K562 (cell line): ENCODE measurements around the gene RPL18A. TPM values are rescaled to one million over a fixed set of nuclear protein-coding genes. Genes with fewer than 3 reads are reported as not detected.

Experiments
- BRF1 ChIP-seq: IDR thresholded peaks from 3 replicates; pipeline ENCODE4 v1.6.1; 2011; ENCODE audit warnings: borderline replicate concordance, mild to moderate bottlenecking; ENCODE audit not compliant: insufficient read length; ENCODE audit errors: extremely low read depth
- E2F1 ChIP-seq: sonication (generic); formaldehyde crosslinking; IDR thresholded peaks from 2 replicates; pipeline ENCODE4 v1.8.1; 2023; ENCODE audit warnings: mild to moderate bottlenecking, missing genetic modification reagents, moderate library complexity
- MBD1 ChIP-seq: fragments of 250-450 bp; sonication (Bioruptor Pico); IDR thresholded peaks from 2 replicates; pipeline ENCODE4 v1.8.0; 2022; ENCODE audit warnings: inconsistent platforms
- MTA3 ChIP-seq: fragments of 450-650 bp; formaldehyde crosslinking; IDR thresholded peaks from 2 replicates; pipeline ENCODE4 v1.6.1; 2017; ENCODE audit warnings: mild to moderate bottlenecking, borderline replicate concordance
- NFIX ChIP-seq: fragments of 250-450 bp; sonication (Bioruptor Pico); IDR thresholded peaks from 2 replicates; pipeline ENCODE4 v1.4.0; 2020; ENCODE audit warnings: low read depth, mild to moderate bottlenecking, moderate library complexity
- NR2C1 ChIP-seq, 2 experiments: fragments of 450-650 bp; IDR thresholded peaks; 2 replicates each; pipeline ENCODE4 v1.6.1; 2017; ENCODE audit warnings: mild to moderate bottlenecking in 2 of 2, antibody characterized with exemption in 1 of 2, inconsistent platforms in 1 of 2, missing compliant biosample characterization in 1 of 2, missing genetic modification characterization in 1 of 2
- PRDM10 ChIP-seq: fragments of 450-650 bp; IDR thresholded peaks from 2 replicates; pipeline ENCODE4 v1.6.1; 2018; ENCODE audit not compliant: partially characterized antibody
- RAD21 ChIP-seq, 2 experiments: fragments of 250-450 bp in 1 of 2; fragments of 450-650 bp in 1 of 2; sonication (Bioruptor Pico) in 1 of 2; formaldehyde crosslinking in 1 of 2; IDR thresholded peaks in 1 of 2; conservative IDR thresholded peaks in 1 of 2; 2 replicates each; pipeline versions ENCODE4 v1.4.0 to v1.8.0; 2020 to 2022; ENCODE audit warnings: mild to moderate bottlenecking in 2 of 2, moderate library complexity in 1 of 2
- TAF9B ChIP-seq: fragments of 450-650 bp; IDR thresholded peaks from 2 replicates; pipeline ENCODE4 v1.6.1; 2018; ENCODE audit warnings: mild to moderate bottlenecking; ENCODE audit not compliant: partially characterized antibody
- USF1 ChIP-seq: sonication (generic); formaldehyde crosslinking; IDR thresholded peaks from 2 replicates; pipeline ENCODE4 v1.9.0; 2022; ENCODE audit warnings: mild to moderate bottlenecking, missing genetic modification reagents
- ZMIZ1 ChIP-seq, 2 experiments: fragments of 150-350 bp in 1 of 2; IDR thresholded peaks; 2 replicates each; pipeline ENCODE4 v1.6.1; 2012 to 2016; ENCODE audit warnings: low read depth in 2 of 2, low read length in 2 of 2, mild to moderate bottlenecking in 1 of 2, moderate library complexity in 1 of 2
- ZZZ3 ChIP-seq: fragments of 450-650 bp; IDR thresholded peaks from 2 replicates; pipeline ENCODE4 v1.6.1; 2016; ENCODE audit warnings: antibody characterized with exemption, mild to moderate bottlenecking, moderate library complexity
- polyA plus RNA-seq, 8 experiments: library from polyadenylated mRNA; depleted of rRNA in 4 of 8; stranded (reverse) in 5 of 8; unstranded in 3 of 8; fragments of >200 nt; fragmentation: Nextera tagmentation in 2 of 8; fragmentation: Illumina TruSeq in 1 of 8; extraction: Ambion mirVana in 2 of 8; extraction: Trizol in 1 of 8; gene quantifications; 2 replicates each; pipeline versions ENCODE4 v1.2.1 to v1.2.3, GENCODE V29; 2011 to 2014; ENCODE audit warnings: inconsistent platforms in 1 of 8, missing spikeins in 1 of 8
- total RNA-seq, 7 experiments: library from RNA; depleted of rRNA in 6 of 7; stranded (reverse); fragments of >200 nt in 6 of 7; fragmentation: Illumina TruSeq in 2 of 7; extraction: Trizol in 2 of 7; gene quantifications; 2 replicates each; pipeline versions ENCODE4 v1.2.1 to v1.2.3, GENCODE V29; 2011 to 2021; ENCODE audit warnings: low replicate concordance in 1 of 7

The RPL18A gene
- total and polyA plus RNA-seq, 9 of the 15 experiments (the other 6 are each of a cell fraction or from before 2014, with no cell fraction given), result 626 to 2,882 (median 1,895) TPM

GRCh38 chr19:17829855-17830566 is 29.7 kb upstream of the RPL18A start (continued):
- no peak for TF ChIP-seq BRF1
- no peak for TF ChIP-seq NR2C1 (IDR thresholded peaks at IDR 0.05)
- TF ChIP-seq NR2C1 (tag; IDR thresholded peaks at IDR 0.05), result no peak
- no peak for TF ChIP-seq TAF9B
- peak; percentile 58 for TF ChIP-seq USF1 (CRISPR knock-in tag)
- no peak for TF ChIP-seq PRDM10
- TF ChIP-seq MTA3, result 0 out of 2 replicates have a peak, but pooled peaks have one; percentile 35
- TF ChIP-seq E2F1 (CRISPR knock-in tag), result no peak
- TF ChIP-seq MBD1 (CRISPR knock-in tag), result no peak
- TF ChIP-seq ZZZ3, result no peak
- no peak for TF ChIP-seq RAD21 (CRISPR knock-in tag; conservative IDR thresholded peaks at IDR 0.05 in 1 of 2, IDR thresholded peaks at IDR 0.05 in 1 of 2)
- no peak for TF ChIP-seq NFIX (CRISPR knock-in tag)
- no peak for TF ChIP-seq ZMIZ1 (IDR thresholded peaks at IDR 0.05; ENCODE audit: low read depth in 2 of 2, low read length in 2 of 2)
